GM18870 (cell line): ENCODE results near the gene PMEPA1.

Experiments used
- ATAC-seq: cut with Tn5 transposase; IDR thresholded peaks from one replicate; pipeline ENCODE4 v1.9.1; 2021; ENCODE audit warnings: moderate library complexity; ENCODE audit not compliant: unreplicated experiment

Gene PMEPA1

DNA sequence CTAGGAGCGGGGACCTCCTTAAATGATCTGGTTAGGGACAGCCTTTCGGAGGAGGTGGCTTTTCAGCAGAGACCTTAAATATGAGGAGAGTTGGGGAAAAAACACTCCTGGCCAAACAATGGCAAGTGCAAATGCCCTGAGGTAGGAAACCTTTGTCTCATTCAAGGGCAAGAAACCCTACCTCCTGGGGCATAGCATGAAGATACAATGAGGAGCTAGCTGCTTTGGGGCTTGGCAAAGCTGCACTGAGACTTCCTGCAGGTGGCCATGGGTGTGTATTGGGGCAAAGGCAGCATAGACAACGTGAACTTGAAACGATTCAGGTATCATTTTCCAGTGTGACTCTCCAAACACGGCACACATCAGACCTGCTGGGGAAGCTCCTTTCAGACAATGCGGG, 30.7 kb downstream of the PMEPA1 start:
- ATAC-seq, result no peak

DNA sequence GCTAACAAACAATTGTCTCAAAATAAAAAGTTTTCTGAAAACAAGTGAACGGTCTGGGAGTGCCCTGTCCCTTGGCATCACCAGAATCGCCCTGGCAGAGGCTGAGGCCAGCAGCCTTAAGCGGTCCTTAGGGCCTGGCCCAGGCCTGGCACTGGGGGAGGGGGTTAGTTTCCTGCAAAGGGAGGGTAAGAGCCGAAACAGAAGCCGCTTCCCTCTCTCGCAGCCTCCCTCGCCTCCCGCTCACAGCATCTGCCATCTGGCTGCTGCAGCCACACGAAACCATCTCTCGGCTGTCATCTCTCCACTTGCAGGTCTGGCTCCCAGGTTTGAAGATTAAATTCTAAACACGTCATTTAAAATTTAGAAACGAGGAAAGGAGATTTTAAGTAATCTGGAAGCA, 31.5 kb downstream of the PMEPA1 start:
- ATAC-seq, result no peak

DNA sequence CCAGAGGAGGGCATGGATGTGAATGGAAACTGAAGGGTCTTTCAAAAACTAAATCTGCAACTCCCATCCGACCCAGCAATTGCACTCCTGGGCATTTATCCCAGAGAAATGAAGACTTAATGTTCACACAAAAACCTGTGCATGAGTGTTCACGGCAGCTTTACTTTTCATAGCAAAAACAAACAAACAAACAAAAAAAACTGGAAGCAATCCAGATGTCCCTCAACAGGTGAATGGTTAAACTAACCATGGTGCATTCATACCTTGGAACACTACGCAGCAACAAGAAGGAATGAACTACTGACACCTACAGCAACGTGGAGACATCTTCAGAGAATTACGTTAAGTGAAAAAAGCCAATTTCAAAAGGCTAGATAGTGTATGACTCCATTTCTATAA, 32.2 kb downstream of the PMEPA1 start:
- ATAC-seq, result no peak

DNA sequence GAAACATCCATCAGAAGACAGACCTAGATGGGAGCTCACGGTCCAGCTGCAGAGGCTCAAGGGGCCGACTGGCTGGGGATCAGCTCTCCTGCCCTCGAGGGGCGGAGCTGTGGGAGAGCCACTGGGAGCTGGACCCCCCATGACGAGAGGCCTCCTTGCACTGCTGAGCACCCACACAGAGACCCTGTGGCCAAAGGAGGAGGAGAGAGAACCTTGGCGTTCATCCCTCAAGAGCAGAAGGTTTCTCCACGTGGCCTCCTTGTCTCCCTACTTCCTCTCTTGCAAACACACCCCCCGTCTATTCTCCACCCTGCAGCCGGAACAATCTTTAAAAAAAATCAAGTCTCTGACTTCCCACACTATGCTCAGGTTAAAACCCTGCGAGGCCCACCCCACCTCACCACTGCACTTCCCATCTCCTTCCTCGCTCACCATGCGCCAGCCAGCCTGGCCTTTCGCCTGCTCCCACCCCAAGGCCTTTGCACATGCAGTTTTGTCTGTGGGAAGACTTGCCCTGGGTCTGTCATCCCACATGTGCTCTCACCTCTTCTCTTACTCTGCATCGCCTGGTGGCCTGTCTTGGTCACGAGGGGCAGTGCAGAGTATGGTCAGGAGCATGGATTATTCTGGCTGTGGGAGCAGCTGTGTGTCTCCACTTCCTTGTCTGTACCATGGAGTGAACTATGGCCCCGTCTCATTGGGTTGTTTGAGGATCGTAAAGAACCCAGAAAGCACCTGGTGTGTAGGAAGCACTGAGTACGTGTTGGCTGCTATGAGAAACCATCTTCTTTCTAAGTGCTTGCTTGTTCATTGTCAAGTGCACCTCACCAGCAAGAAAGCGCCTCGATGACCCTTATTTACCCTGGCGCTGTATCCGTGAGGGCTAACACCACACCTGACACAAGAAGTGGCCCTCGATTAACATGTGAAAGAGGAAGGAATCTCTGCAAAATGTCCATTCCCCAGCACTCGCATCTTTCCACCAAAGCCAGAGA, 32.9 kb downstream of the PMEPA1 start:
- ATAC-seq, result no peak

DNA sequence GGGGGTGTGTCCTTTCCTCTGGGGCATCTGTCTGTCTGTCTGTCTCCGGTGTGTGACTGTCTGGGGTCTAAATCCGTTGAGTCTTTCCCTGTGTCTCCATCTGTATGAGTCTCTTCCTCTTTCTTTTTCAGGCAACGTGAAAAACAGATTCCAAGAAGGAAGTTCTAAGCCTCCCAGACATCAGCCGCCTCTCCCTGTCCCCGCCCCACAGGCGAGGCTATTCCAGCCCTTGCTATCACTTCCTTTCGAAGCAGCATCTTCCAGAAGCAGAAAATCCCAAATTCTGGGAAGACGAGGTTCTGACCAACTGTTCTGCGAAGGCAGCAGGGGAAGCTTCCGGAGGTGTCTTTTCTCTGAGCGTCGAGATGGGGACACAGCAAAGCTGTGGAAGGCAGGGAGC, 34.0 kb downstream of the PMEPA1 start:
- ATAC-seq, result no peak

DNA sequence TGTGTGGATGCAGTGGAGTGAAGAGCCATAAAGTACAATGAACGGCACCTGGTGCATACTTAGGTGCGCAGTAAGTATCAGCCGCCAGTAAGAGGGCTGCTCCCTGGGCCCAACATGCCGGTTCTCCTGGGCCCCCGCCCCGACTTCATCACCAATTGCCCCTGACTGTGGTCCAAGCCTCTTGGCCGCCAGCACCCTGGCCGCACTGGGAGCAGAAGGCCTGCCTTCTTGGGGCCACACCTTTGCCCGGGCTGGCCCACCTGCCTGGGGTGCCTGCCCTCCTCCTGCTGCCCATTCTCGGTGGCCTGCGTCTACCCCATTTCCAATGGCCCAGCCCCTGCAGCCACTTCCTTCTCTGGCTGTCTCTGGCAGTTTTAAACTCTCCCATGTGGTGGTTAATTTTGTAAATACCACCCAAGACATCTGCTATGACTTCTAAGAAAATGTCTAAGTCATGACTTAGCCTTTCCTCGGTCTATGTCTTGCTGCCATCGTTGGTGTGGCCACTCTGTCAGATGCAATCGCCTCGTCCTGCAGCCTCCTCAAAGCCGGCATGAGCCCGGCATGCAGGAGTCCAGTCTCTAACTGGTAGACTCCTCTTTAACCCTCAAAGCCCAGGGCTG, 36.8 kb downstream of the PMEPA1 start:
- ATAC-seq, result no peak

DNA sequence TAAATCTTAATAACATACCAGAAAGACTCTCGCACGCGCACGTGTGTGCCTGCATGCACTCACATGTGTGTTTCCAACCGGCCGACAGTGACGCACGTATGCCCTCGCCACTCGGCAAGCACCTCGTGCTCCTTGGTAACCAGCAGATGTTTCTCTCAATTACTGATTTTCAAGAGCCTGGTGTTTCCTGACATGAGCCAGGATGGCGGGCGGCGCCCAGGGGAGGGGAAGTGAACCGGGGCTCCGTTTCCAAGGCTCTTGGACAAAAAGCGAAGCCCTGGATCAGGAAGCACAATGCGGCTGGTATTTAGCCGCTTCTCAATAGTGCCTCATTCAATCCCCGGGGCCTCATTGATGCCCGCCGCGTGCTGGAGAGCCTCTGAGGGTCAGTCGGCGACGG, 37.7 kb downstream of the PMEPA1 start:
- no peak for ATAC-seq

DNA sequence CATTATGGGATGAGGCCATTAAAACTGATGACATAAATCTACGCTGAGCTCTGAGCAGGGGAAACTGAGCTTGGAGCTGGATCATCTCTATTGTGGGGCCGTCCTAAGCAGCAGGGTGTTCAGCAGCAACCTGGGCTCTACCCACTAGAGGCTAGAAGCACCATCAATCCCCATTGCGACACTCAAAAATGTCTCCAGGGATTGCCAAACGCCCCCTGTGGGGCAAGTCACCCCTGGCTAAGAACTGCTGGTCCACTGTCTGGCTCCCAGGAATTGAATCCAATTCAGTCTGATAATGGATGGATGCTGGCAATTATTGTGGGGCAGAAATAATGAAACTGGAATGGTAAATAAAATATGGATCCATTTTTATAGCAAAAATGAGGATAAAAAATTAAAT, 38.2 kb downstream of the PMEPA1 start:
- no peak for ATAC-seq

DNA sequence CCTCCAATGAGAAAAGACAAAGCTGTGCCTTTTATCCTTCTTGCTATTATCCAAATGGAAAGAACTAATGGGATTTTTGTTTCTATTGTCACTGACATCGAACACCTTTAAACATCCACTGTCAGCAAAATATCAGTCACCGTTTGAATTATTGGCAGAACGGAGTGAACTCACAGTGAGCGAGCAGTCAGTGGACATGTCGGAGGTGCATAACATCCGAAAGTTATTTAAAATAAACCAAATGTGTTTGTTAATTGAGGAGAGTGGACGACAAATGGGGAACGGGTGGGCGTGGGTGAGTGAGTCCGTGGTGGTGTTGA, 38.8 kb downstream of the PMEPA1 start:
- ATAC-seq, result no peak

DNA sequence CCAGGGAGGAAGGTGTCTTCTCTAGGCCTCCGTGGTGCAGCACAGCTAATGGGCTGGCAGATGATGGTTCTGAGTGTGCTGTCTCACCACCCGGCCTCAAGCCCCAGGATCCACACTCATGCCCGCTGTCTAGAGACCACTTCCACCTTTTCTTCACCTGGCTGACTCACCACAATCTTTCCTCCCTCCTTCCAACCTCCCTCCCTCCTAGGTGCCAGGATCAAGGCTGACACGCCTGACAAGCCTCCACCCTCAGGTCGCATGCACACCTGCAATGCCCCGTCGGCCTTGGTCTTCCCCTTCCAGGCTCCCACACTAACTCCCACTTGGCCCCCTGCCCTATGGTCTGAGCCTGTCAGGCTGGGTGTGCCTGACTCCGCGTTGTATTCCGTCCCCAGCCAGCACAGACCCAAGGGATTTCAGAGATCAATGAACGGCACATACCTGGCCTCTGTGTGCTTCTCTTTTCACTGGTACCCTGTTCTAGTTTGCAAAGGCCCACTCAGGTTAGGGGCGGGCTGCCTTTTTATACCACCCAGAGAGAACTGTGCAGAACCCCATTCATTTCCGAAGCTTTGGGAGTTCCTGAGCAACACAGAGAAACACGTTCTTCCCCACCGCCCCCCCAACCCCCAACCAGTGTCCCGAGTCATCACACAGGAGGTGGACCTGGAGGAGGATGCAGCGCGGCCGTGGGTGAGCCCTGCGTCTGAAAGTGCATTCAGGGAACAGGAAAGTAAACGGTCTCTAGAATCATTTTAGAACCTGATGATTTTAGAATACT, 39.3 kb downstream of the PMEPA1 start:
- no peak for ATAC-seq

DNA sequence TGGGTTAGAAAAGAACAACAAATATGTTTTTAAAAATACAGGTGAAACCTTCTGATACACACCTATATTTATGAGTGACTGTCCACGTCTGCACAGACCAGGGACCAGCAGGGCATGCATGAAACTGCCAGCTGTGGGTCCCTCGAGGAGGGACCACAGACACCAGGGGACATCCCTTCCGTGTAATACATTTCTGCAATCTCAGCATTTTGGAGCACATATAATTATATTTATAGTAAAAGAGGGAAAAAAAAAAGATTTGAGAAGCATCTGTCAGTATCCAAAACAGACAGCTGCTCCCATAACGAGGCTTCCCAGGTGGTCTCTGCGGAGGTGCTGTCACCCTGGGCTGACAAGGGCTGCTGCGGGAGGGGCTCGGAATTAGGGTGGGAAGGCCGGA, 40.2 kb downstream of the PMEPA1 start:
- ATAC-seq, result no peak

DNA sequence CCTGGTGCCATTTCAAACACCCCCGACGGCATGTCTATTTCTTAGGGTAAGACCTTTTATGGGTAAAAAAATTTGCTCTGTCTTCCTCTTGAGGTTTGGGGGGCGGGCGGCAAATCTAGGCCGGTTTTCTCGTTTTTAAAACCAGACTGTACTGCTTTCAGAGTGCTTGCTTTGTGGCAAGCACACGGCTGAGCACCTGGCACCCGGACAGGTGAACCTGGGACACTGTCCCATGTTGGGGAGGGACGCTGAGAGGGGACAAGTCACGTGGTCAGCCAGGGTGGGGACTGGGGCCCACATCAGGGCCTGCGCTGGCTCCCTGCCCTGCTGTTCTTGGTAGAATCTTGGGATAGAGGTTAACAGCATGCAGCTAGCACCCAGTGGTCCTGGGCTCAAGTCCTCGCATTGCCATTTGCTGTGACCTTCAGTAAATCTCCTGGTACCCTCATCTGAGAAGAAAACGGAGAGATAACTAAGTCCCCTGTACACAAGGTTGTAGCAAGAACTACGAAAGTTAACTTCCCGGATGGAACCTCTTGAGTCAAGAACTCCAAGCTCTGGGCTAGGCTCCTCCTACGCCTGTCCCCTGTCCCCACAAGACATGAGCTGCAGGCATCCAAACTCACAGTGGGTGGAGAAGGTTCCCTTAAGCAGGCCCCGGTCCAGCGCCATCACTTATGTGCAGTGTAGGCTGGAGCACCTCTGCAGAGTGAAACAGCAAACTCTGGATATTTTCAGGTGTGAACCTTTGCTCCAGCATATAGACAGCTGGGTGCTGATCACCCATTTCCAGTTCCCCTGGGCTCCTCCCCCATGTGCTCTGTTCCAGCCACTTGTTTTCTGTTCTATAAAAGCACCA, 41.7 kb downstream of the PMEPA1 start:
- ATAC-seq, result no peak

DNA sequence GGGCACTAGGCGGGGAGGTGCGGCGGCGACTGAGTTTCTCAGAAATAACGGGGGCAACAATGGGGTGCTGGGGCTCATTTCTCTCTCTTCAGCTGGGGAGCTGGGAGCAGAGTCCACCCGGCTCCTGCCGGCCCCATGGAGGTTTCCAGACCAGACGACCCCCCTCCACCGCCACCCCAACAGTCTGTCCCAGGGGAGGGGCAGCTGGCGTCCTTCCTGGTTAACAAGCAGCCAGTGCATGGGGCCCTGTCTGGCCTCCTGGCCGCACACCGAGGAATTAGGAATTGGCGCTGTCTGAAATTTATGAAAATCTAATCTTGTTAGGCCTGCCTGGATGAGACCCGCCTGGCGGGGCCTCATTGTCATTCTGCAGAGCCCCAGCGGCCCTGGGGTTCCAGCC, 42.4 kb downstream of the PMEPA1 start:
- no peak for ATAC-seq

DNA sequence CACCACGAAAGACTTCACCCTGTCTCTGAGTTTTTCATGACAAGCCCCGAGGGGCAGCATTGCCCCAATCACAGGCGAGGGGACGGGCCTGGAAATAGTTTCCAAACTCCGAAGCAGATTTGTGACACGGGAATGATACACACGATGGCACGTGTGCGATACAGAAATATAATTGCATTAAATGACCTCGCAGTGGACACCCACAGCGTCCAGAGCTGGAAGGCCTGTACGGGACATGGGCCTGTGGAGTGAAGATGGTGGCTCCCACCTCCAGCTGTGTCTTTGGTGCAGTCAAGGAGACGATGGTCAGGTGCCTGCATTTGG, 43.0 kb downstream of the PMEPA1 start:
- no peak for ATAC-seq

DNA sequence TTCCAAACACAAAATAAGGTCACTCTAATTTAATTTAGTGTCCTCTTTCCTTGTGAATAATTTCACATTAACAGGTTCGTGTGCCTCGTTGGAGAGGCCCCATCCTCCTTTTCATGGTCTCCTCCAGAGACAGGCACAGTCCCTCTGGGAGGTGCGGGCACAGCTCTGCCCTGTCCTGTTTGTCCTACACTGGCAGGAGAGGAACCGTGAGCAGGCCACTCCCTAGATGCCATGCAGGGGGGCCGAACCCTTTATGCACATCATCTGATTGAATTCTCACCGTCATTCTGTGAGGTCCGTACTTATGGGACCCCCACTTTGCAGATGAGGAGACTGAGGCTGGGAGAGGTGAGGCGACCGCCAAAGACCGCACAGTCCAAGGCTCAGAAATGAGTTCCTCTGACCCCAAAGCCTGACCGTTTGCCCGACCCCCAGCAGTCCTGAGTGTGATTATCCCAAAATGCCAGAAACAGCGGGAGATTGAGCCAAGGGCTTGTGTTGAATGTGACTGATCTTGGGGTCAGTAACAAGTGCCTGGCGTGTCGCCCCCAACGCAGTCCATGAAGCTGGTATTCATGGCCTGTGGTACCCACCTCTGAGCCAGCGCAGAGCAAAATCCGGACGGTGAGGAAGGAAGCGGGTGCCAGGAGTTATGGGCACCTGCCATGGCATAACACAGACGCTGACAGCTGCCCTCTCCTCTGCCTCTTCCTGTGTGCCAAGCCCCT, 43.5 kb downstream of the PMEPA1 start:
- ATAC-seq, result no peak

DNA sequence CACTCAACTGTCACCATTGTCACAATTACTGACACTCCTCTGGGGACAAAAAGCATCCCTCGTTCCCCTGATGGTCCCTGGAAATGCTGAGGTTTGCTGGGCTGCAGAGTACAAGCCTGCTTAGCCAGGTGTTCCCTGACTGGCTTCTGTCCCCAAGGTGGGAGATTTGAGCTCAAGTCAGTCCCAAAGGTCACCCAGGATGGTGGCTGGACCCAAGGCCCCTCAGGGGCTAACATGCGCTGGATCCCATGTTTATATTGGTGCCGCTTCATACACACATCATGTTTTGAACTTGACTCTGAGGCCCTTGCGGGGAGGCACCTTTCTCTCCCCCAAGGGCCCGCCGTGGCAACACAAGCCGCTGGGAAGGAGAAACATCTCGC, 44.2 kb downstream of the PMEPA1 start:
- ATAC-seq, result no peak

DNA sequence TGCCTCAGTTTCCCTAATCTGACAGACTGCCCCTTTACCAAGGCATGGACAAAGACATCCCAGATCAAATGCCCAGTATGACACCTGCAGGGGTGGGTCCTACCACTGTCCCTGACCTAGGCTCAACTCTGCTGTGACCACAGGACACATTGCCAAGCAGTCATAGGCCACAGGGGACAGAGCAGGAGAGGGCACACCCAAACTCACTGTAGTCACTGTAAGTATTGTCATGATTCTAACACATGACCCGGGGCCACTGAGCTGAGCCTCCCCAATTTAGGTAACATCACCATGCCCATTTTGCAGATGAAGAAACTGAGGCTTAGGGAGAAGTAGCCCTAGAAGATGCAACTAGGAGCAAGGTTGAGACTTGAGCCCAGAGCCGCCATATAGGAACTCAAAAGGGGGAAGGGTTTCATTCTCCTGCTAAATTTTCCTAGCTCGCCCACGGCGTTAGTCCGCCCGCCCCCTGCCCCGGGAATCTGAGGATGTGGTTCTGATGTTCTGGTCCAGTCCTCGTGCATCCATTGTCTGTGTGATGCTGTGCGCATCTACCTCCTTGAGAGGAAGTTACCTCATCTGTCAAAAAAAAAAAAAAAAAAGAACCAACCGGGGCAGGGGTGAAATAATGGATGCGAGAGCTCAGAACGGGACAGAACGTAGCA, 44.8 kb downstream of the PMEPA1 start:
- ATAC-seq, result no peak

DNA sequence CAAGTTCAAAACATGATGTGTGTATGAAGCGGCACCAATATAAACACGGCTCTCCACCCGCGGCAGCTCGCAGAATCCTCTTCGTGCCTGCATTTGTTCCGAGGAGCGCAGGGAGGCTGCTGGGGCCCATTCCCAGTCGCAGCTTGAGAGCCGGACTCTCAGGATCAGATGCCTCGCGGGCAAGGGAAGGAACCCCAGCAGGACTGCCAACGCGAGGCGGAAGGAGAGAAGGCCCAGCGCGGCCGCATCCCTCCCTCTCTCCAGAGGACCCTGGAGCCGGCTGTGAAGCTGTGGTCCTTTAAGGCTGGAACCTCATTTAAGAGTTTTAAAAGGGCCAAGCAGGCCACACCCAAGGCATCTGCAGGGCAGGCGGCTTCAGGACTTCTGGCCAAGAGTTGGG, 45.3 kb downstream of the PMEPA1 start:
- no peak for ATAC-seq

DNA sequence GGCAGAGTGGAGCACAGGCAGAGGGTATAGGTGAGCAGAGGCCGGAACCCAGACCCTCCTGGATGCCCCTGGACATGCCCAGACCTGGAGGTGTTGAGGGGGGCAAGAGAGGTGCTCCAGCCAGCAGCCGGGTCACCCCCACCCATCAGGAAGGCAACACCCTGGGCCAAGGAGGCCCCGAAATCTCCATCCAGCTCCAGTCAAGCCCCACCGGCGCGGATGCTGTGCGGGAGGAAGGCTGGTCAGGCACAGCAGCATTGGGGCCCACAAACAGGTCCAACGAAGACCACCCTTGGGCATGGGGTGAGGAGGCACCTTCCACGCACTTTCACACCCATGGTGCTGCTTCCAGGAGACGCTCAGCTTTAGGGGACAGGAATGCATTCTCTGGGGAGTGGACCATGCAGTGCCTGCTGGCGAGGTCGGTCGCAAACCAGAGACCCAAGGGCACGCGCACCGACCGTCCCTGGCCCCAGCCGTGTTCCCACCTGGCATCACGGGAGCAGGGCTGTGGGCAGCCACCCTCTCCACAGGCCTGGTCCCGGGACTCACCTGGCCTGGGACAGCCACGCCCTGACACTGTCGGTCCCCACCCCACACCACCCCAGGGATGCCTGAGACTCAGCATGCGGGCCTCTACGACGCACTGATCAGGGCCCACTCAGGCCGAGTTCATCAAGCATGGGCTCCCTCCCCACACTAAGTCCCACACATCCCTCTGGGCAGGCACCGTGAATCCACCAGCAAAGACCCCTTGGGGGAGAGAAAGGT, 45.9 kb downstream of the PMEPA1 start:
- ATAC-seq, result no peak
